AG04450 (cell line): Measurements from ENCODE around the gene HRH4. TPM values are rescaled to one million over a fixed set of nuclear protein-coding genes. Genes with fewer than 3 reads are reported as not detected.

Experiments
- CTCF ChIA-PET: fragments of 300-600, 350-600 bp; formaldehyde crosslinking; extraction: SDS; loops from one replicate; lab custom pipeline; 2022; ENCODE audit warnings: antibody characterized with exemption, inconsistent platforms; lab: Charles Lee
- POLR2A ChIA-PET: fragments of 350-600 bp; formaldehyde crosslinking; extraction: SDS; loops from one replicate; lab custom pipeline; 2021; ENCODE audit warnings: antibody characterized with exemption, inconsistent platforms; lab: Yijun Ruan, JAX
- DNase-seq: peaks from one replicate; pipeline ENCODE4 v3.0.0-alpha.2; 2011; ENCODE audit warnings: low read depth, low spot score
- H3K27ac ChIP-seq: one replicate; pipeline ENCODE4 v1.5.1; 2012; ENCODE audit warnings: low read depth, low read length, control low read depth
- H3K27me3 ChIP-seq: one replicate; pipeline ENCODE4 v1.6.0; 2012; ENCODE audit warnings: low read length; ENCODE audit not compliant: control insufficient read depth, insufficient read depth
- H3K4me3 ChIP-seq: 2 replicates; pipeline ENCODE4 v1.5.1; 2011; ENCODE audit warnings: mild to moderate bottlenecking, low read depth, low read length, control low read depth
- H3K9me3 ChIP-seq: 2 replicates; pipeline ENCODE4 v1.5.1; 2012; ENCODE audit warnings: low read length; ENCODE audit not compliant: control insufficient read depth, insufficient read depth
- polyA plus RNA-seq: library from polyadenylated mRNA; depleted of rRNA; stranded (reverse); fragments of >200 nt; gene quantifications from 2 replicates; pipeline ENCODE4 v1.2.3, GENCODE V29; 2011
- TF ChIP-seq, protein P1 (sequence below): IDR thresholded peaks from 2 replicates; pipeline ENCODE4 v1.5.1; 2011; ENCODE audit warnings: low read depth, low read length, control low read depth, inconsistent platforms

Gene HRH4
- polyA plus RNA-seq, 1 experiment = 0.01 TPM

GRCh38 chr18:24436939-24437338 is 23.5 kb upstream of the HRH4 start:
- TF ChIP-seq, protein P1, sequence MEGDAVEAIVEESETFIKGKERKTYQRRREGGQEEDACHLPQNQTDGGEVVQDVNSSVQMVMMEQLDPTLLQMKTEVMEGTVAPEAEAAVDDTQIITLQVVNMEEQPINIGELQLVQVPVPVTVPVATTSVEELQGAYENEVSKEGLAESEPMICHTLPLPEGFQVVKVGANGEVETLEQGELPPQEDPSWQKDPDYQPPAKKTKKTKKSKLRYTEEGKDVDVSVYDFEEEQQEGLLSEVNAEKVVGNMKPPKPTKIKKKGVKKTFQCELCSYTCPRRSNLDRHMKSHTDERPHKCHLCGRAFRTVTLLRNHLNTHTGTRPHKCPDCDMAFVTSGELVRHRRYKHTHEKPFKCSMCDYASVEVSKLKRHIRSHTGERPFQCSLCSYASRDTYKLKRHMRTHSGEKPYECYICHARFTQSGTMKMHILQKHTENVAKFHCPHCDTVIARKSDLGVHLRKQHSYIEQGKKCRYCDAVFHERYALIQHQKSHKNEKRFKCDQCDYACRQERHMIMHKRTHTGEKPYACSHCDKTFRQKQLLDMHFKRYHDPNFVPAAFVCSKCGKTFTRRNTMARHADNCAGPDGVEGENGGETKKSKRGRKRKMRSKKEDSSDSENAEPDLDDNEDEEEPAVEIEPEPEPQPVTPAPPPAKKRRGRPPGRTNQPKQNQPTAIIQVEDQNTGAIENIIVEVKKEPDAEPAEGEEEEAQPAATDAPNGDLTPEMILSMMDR = no peak
- H3K27ac ChIP-seq = no peak overlapping the region
- POLR2A ChIA-PET = interaction anchor here (1.0 kb wide), 1 partner anchor 11 kb away, joined by 3 read pairs; the partner anchor contains the start of gene IMPACT
- CTCF ChIA-PET = interaction anchor here (1.9 kb wide), 1 partner anchor 51 kb away, joined by 9 read pairs; no protein-coding TSS in a partner anchor
- DNase-seq = no peak
- no peaks in the 10 kb centered on the region for H3K9me3 ChIP-seq
- H3K4me3 ChIP-seq = no peak overlapping the region
- no peaks in the 10 kb centered on the region for H3K27me3 ChIP-seq

DNA sequence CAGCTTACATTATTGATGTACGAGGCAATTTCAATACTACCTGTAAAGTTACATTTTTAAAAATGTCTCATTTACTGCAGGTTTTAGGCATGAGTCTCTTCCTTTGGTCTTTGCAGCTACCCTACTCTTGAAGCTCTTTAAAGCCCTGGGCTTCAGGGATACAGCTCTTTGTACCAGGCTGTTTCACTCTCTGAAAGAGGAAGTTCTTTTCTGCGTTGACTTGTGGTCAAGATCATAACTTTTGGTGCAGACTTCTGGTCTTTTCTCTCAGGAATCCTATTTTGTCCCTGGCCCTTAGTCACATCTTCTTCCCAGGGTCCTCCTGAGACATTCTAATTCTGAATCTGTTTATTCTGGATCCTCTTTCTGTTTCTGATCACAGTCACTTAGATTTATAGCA is 16.6 kb upstream of the HRH4 start:
- no peak for DNase-seq
- TF ChIP-seq, protein P1 = no peak
- Histone ChIP-seq H3K27me3 (no peaks in the 10 kb centered on the region), H3K9me3 (no peaks in the 10 kb centered on the region), H3K4me3 (no peak overlapping the region), H3K27ac (no peak overlapping the region)
- CTCF ChIA-PET = interaction anchor here (1.7 kb wide), 1 partner anchor 8 kb away, joined by 4 read pairs; no protein-coding TSS in a partner anchor
- POLR2A ChIA-PET = no interaction called here

- ChIA-PET CTCF (interaction anchor here (1.0 to 2.3 kb wide), 3 partner anchors 25 to 87 kb away, joined by 4 to 44 read pairs (median 9); no protein-coding TSS in a partner anchor), POLR2A (no interaction called here)
- H3K4me3 ChIP-seq = no peak overlapping the region
- H3K27me3 ChIP-seq = no peaks in the 10 kb centered on the region
- TF ChIP-seq, protein P1 = no peak
- DNase-seq = no peak
- H3K27ac ChIP-seq = no peak overlapping the region
- H3K9me3 ChIP-seq = no peaks in the 10 kb centered on the region
Measured at GRCh38 chr18:24446453-24446852, 14.0 kb upstream of the HRH4 start.

GRCh38 chr18:24446953-24447538 is 13.4 kb upstream of the HRH4 start:
- CTCF ChIA-PET = interaction anchor here (0.8 to 2.3 kb wide), 5 partner anchors 13 to 87 kb away, joined by 3 to 44 read pairs (median 4); no protein-coding TSS in a partner anchor
- Histone ChIP-seq H3K27ac (no peak overlapping the region), H3K27me3 (no peaks in the 10 kb centered on the region), H3K4me3 (no peak overlapping the region), H3K9me3 (no peaks in the 10 kb centered on the region)
- TF ChIP-seq, protein P1 = peak; percentile 22; the same call in 1 of the 2 replicates
- no peak for DNase-seq
- POLR2A ChIA-PET = no interaction called here

- CTCF ChIA-PET = interaction anchor here (2.3 kb wide), 1 partner anchor 40 kb away, joined by 44 read pairs; no protein-coding TSS in a partner anchor
- Histone ChIP-seq H3K9me3 (no peaks in the 10 kb centered on the region), H3K27ac (no peak overlapping the region), H3K27me3 (no peaks in the 10 kb centered on the region), H3K4me3 (no peak overlapping the region)
- POLR2A ChIA-PET = no interaction called here
- TF ChIP-seq, protein P1 = no peak
- no peak for DNase-seq
Measured at GRCh38 chr18:24447961-24448360, 12.5 kb upstream of the HRH4 start.
